ENCODE results near the gene MAGI1.
A peak's percentile ranks its signal among the peaks of the same experiment; 100 is the strongest.

MAGI1 gene

GRCh38 chr3:65343736-65344135 lies 695.0 kb downstream of the MAGI1 start:
- H2AFZ ChIP-seq (ENCODE audit: low read depth) = no peak overlapping the region
- H3K4me2 ChIP-seq = no peak overlapping the region
- H3K79me2 ChIP-seq (ENCODE audit: insufficient read depth, low read depth) = no peaks in the 10 kb centered on the region
- no peaks in the 10 kb centered on the region for H4K20me1 ChIP-seq (ENCODE audit: insufficient read depth)
- H3K27me3 ChIP-seq (ENCODE audit: insufficient read depth, low read depth) = no peaks in the 10 kb centered on the region
- no peak overlapping the region for H3K4me3 ChIP-seq (IDR thresholded peaks at IDR 0.05; ENCODE audit: insufficient read depth, low read depth, low read length)
- no peak overlapping the region for H3K27ac ChIP-seq
- no peak for TF ChIP-seq CTCF (conservative IDR thresholded peaks at IDR 0.05; ENCODE audit: low read depth, low read length)
- H3K4me1 ChIP-seq (ENCODE audit: low read depth, poor library complexity, severe bottlenecking) = no peaks in the 10 kb centered on the region
- no peaks in the 10 kb centered on the region for H3K36me3 ChIP-seq (ENCODE audit: insufficient read depth)
- no peak overlapping the region for H3K9ac ChIP-seq

- Histone ChIP-seq H3K9ac (no peak overlapping the region), H3K4me3 (IDR thresholded peaks at IDR 0.05; ENCODE audit: insufficient read depth, low read depth, low read length) (no peak overlapping the region), H3K79me2 (ENCODE audit: insufficient read depth, low read depth) (no peaks in the 10 kb centered on the region), H3K36me3 (ENCODE audit: insufficient read depth) (no peaks in the 10 kb centered on the region), H3K4me2 (no peak overlapping the region), H2AFZ (ENCODE audit: low read depth) (no peak overlapping the region), H3K27me3 (ENCODE audit: insufficient read depth, low read depth) (no peaks in the 10 kb centered on the region), H4K20me1 (ENCODE audit: insufficient read depth) (no peaks in the 10 kb centered on the region), H3K27ac (no peak overlapping the region), H3K4me1 (ENCODE audit: low read depth, poor library complexity, severe bottlenecking) (no peaks in the 10 kb centered on the region)
- TF ChIP-seq CTCF (conservative IDR thresholded peaks at IDR 0.05; ENCODE audit: low read depth, low read length) = no peak
These were observed 695.7 kb downstream of the MAGI1 start for GRCh38 chr3:65343026-65343425.

GRCh38 chr3:65342084-65342683 lies 696.5 kb downstream of the MAGI1 start:
- Histone ChIP-seq H3K4me2 (no peak overlapping the region), H3K4me3 (IDR thresholded peaks at IDR 0.05; ENCODE audit: insufficient read depth, low read depth, low read length) (no peak overlapping the region), H3K27me3 (ENCODE audit: insufficient read depth, low read depth) (no peaks in the 10 kb centered on the region), H2AFZ (ENCODE audit: low read depth) (no peak overlapping the region), H3K4me1 (ENCODE audit: low read depth, poor library complexity, severe bottlenecking) (no peaks in the 10 kb centered on the region), H3K79me2 (ENCODE audit: insufficient read depth, low read depth) (no peaks in the 10 kb centered on the region), H4K20me1 (ENCODE audit: insufficient read depth) (no peaks in the 10 kb centered on the region), H3K27ac (no peak overlapping the region), H3K36me3 (ENCODE audit: insufficient read depth) (no peaks in the 10 kb centered on the region), H3K9ac (no peak overlapping the region)
- TF ChIP-seq CTCF (conservative IDR thresholded peaks at IDR 0.05; ENCODE audit: low read depth, low read length) = peak; percentile 47

GRCh38 chr3:65339192-65339740 lies 699.5 kb downstream of the MAGI1 start:
- H3K4me3 ChIP-seq (IDR thresholded peaks at IDR 0.05; ENCODE audit: insufficient read depth, low read depth, low read length) = no peak overlapping the region
- no peaks in the 10 kb centered on the region for H3K79me2 ChIP-seq (ENCODE audit: insufficient read depth, low read depth)

More at GRCh38 chr3:65339192-65339740, 699.5 kb downstream of the MAGI1 start:
- Histone ChIP-seq H3K4me2 (no peak overlapping the region), H2AFZ (ENCODE audit: low read depth) (no peak overlapping the region), H4K20me1 (ENCODE audit: insufficient read depth) (no peaks in the 10 kb centered on the region), H3K9ac (no peak overlapping the region), H3K27ac (no peak overlapping the region), H3K4me1 (ENCODE audit: low read depth, poor library complexity, severe bottlenecking) (no peaks in the 10 kb centered on the region), H3K36me3 (ENCODE audit: insufficient read depth) (no peaks in the 10 kb centered on the region), H3K27me3 (ENCODE audit: insufficient read depth, low read depth) (no peaks in the 10 kb centered on the region)
- no peak for TF ChIP-seq CTCF (conservative IDR thresholded peaks at IDR 0.05; ENCODE audit: low read depth, low read length)
